Activated CD4-positive, alpha-beta T cell treated with anti-CD3 and anti-CD28 coated beads, Interleukin-10, Interleukin-2, amounts not matched to agents 100 ng/mL and 50 ng/mL, durations not matched to agents 16 hours and 8 hours (primary cell): Measurements from ENCODE around the gene GAB2.

ENCODE experiments used
- DNase-seq: peaks from one replicate; pipeline ENCODE4 v3.0.0-alpha.2; 2020

GAB2 gene

DNA sequence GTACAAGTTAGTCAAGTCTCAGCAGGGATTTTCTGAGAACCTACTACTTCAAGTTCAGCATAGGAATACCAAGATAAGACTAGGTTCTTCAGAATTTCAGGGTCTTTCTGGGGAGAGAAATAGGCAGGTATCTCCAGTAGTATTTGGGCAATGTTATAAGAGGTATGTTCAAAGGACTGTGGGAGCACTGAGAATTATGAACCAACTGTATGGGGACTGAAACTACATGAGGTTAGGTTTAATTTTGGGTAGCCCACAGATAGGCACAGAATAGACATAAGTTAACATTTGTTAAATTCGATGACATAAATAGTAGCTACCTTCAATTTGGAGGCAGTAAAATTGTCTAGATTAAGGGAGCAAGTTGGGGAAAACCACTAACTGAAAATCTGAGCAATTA lies 9.2 kb upstream of the GAB2 start:
- no peak for DNase-seq

DNA sequence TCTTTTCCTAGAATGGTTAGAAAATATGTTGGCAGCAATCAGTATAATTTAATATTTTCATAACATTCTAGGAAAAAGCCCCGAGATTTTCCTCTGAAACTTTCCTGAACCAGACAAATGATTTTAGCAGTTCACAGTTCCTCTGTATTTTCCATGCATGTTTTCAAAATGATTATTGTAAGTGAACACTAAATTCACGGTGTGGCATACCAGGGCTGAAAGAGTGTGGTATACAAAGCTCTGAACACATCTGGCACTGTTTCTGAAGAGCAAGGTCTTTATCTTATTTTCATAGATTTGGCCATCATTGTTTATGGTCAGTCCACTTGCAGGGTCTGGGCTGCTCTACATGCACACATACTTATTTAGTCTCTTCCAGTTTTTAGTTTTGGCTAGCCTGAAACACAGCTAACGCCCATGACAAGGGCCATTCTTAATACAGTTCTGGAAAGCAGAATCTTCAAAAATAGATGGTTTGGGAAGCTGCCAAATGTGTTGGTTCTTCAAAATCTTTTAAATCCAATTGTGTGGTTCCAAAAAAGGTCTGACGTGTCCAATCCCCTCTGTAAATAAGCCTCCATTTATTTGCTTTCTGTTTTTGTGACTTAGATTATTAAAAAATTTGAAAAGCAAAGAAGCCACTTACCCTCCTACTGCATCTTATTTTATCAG lies 7.9 kb upstream of the GAB2 start:
- no peak for DNase-seq

GRCh38 chr11:78424334-78425270 lies 7.0 kb upstream of the GAB2 start:
- DNase-seq = peak; percentile 48

GRCh38 chr11:78423241-78423640 lies 5.6 kb upstream of the GAB2 start:
- no peak for DNase-seq

DNA sequence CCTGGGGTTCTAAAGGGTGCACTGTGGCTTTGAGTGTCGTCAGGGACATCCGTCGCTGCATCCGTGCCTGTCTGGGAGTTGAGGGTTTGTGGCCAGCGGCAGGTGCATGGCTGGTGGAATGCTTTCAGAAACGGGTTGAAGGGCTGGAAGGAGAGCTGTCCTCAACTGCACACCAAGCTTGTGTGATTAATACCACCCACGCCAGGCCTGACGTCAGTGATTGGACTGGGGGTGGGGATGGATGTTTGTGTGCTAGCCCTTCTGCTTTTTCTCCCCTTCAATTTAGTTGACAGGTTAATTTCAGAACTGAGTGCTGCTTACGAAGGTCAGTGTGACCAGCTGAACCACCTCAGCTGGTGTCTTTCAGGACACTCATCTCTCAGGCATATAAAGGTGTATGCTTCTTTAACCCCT lies 3.2 kb upstream of the GAB2 start:
- DNase-seq = no peak

DNA sequence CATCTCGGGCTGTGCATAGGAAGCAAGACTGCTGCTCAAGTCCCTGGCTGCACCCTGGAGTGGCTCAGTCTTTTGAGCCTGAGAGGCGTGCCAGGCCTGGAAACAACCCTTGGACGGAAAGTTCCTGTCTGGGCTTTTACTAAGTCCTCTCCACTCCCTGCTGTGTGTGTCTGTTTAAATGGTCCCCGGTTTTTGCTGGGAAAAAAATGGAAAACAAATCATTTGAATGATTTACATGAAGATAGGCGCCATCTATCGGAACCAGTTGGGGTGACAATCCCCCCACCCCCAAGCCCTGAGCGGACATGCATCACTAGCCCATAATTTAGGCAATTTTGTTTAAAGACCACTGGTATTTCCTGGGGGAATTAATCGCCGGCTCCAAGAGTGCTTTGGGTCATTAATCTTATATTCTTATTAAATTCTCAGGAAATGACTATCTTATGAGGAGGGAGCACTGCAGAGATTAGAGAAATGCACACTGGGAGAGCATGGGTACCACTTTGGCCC lies 2.7 kb upstream of the GAB2 start:
- peak; percentile 55 for DNase-seq

- no peak for DNase-seq
Observed at GRCh38 chr11:78419327-78419726, 1.7 kb upstream of the GAB2 start.

DNA sequence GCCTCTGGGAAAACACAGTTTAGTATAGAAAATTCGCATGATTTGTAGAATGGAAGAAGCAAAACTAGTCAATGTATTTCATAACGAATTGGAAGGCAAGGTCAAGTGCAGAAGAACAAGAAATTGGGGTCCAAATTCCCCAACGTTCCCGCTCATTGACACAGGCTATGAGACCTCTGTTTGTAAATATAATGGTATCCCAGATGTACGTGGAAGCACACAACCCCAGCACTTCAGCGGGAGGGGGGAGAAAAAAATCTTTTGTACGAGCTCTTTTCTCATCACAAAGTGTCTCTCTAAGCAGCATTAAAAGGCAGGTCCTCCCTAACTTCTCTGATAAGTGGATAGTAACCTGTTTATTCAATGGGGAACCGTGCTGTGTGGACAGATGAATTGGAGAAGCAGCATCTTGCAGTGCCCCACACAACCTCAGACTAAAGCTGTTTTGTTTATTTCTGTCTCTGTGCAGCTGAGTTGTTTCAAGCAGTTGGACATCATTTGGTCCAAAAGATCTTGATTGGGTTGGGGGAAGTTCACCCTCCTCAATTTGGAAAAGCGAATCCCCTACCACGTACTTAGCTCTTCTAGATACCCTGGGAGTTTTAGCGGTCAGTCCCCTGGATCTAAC lies 1.1 kb upstream of the GAB2 start:
- DNase-seq = no peak

DNA sequence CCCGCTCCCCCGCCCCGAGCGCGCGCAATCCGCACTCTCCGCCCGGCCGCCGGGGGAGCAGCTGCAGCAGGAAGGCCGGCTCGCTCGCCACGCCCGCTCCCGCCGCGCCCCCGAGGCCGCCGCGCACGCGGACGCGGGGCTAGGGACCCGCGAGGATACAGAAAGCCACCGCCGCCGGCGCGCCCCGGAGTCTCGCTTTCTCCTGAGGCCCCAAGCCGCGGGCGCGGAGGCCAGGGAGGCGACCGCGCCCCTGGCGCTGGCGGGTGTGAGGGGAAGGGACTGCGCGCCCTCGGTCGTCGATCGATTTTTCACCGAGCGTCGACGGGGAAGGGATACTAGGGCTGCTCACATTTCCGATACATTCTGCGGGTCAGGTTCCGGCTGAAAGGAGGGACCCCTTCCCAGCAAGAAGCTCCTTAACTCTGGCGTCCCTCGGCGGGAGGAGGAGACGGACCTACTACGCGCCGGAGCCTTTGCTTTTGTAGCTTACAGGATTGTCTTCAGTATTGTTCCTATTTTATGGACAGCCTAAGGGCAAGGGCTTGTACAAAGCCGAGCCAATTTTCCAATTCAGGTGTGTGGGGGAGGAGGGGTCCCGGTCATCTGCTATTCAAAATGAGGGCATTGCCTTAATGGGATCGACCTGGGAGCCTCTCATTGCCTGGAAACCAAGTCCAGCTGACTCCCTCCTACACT lies 416 bp upstream of the GAB2 start:
- DNase-seq = peak; percentile 83

- DNase-seq = peak; percentile 82
Observed at GRCh38 chr11:78416285-78417174, 1.1 kb downstream of the GAB2 start.

- DNase-seq = no peak
Observed at GRCh38 chr11:78415338-78415737, 2.3 kb downstream of the GAB2 start.

- peak; percentile 39 for DNase-seq
Observed at GRCh38 chr11:78414321-78415051, 3.1 kb downstream of the GAB2 start.

DNA sequence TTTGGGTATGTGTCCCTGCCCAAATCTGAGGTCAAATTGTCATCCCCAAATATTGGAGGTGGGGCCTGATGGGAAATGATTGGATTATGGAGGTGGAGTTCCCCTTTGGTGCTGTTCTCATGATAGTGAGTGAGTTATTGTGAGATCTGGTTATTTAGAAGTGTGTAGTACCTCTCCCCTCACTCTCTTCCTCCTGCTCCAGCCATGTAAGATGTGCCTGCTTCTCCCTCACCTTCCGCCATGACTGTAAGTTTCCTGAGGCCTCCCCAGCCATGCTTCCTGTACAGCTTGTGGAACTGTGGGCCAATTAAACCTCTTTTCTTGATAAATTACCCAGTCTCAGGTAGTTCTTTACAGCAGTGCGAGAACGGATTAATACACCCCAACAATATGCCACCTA lies 9.0 kb downstream of the GAB2 start:
- no peak for DNase-seq

DNA sequence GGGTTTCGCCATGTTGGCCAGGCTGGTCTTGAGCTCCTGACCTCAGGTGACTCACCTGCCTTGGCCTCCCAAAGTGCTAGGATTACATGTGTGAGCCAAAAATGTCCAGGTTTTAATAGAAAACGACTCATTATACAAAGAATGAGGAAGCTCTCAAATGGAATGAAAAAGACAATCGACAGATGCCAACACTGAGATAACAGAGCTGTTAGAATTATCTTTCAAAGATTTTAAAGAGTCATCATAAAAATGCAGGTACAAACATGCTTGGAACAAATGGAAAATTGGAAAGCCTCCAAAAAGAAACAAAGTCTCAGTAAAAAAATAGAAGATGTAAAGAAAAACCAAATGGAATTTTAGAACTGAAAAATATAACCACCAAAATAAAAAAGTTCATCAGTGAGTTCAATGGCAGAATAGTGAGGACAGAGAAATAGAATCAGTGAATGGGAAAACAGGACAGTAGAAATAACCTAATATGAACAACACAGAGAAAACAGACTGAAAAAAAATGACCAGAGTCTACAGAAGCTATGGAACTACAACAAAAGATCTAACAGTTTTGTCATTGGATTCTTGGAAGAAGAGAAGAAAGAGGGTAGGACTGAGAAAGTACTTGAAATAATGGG lies 10.9 kb downstream of the GAB2 start:
- no peak for DNase-seq

GRCh38 chr11:78405805-78406204 lies 11.8 kb downstream of the GAB2 start:
- DNase-seq = no peak

DNA sequence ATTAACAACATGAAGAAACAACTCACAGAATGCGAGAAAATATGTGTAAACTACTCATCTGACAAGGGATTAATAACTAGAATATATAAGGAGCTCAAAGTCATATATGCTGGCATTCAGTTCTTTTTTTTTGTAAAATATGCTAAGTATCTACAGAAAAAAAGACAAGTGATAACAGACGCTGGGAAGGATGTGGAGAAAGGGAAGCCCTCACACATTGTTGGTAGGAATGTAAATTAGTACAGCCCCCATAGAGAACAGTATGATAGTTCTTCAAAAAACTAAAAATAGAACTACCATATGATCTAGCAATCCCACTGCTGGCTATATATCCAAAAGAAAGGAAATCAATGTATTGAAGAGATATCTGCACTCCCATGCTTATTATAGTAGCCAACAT lies 13.8 kb downstream of the GAB2 start:
- DNase-seq = no peak

GRCh38 chr11:78402847-78403246 lies 14.8 kb downstream of the GAB2 start:
- no peak for DNase-seq

DNA sequence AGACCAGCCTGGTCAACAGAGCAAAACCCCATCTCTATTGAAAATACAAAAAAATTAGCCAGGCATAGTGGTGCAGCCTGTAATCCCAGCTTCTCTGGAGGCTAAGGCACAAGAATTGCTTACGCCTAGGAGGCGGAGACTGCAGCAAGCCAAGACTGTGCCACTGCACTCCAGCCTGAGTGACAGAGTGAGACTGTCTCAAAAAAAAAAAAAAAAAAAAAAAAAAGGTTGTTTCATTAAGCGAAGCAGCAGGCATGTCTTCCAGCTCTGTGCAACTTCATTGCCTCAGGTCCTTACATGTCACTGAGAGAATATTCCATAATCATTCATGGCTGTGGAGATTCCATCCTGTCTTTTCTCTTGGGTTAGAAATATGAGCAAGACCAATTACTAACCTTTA lies 16.9 kb downstream of the GAB2 start:
- DNase-seq = no peak

GRCh38 chr11:78400116-78400515 lies 17.5 kb downstream of the GAB2 start:
- no peak for DNase-seq

DNA sequence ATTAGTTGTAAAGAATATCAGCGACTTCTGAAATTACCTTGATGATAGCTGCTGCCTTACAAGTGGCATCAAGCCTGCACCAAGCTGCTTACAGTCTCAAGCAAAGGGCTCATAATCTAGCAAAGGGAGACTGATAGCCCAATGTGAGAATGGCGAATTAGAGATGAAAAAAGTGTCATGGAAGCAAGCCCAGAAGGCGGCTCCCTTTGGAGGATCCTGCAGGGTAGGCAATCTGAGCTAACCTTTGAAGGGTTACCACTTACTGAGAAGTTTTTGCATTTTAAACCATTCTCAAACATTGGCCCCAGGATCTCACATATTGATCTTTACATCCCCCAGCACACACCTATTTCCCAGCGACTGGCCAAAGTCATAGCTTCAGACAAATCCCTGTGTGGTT lies 18.5 kb downstream of the GAB2 start:
- DNase-seq = no peak

- no peak for DNase-seq
Observed at GRCh38 chr11:78398715-78399114, 18.9 kb downstream of the GAB2 start.
